NCI-H187 treated with DMSO at 0.1 percent for 48 hours (cell line): Measurements from ENCODE around the gene SETD1B.

Source experiments
- DNase-seq: peaks from one replicate; lab custom pipeline; 2025; lab: John Stamatoyannopoulos, UW

Gene SETD1B

GRCh38 chr12:121807642-121808347 lies 4.0 kb downstream of the SETD1B start:
- DNase-seq = no peak

- no peak for DNase-seq
These were observed 4.8 kb downstream of the SETD1B start for GRCh38 chr12:121808623-121809022.

DNA sequence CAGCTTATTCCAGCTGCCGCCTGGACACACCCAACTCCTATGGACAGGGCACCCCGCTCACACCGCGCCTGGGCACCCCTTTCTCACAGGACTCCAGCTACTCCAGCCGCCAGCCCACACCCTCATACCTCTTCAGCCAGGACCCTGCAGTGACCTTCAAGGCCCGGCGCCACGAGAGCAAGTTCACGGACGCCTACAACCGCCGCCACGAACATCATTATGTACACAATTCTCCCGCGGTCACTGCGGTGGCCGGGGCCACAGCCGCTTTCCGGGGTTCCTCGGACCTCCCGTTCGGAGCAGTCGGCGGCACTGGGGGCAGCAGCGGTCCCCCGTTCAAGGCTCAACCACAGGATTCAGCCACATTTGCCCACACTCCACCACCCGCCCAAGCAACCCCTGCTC lies 5.9 kb downstream of the SETD1B start:
- no peak for DNase-seq

DNA sequence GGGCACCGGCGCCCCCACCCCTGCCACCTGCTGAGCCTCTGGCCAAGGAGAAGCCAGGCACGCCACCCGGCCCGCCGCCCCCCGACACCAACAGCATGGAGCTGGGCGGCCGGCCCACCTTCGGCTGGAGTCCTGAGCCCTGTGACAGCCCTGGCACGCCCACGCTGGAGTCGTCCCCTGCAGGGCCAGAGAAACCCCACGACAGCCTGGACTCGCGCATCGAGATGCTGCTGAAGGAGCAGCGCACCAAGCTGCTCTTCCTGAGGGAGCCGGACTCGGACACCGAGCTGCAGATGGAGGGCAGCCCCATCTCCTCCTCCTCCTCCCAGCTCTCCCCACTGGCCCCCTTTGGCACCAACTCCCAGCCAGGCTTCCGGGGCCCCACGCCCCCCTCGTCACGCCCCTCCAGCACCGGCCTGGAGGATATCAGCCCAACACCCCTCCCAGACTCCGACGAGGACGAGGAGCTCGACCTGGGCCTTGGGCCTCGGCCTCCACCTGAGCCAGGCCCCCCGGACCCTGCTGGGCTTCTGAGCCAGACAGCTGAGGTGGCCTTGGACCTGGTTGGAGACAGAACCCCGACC lies 6.5 kb downstream of the SETD1B start:
- no peak for DNase-seq

DNA sequence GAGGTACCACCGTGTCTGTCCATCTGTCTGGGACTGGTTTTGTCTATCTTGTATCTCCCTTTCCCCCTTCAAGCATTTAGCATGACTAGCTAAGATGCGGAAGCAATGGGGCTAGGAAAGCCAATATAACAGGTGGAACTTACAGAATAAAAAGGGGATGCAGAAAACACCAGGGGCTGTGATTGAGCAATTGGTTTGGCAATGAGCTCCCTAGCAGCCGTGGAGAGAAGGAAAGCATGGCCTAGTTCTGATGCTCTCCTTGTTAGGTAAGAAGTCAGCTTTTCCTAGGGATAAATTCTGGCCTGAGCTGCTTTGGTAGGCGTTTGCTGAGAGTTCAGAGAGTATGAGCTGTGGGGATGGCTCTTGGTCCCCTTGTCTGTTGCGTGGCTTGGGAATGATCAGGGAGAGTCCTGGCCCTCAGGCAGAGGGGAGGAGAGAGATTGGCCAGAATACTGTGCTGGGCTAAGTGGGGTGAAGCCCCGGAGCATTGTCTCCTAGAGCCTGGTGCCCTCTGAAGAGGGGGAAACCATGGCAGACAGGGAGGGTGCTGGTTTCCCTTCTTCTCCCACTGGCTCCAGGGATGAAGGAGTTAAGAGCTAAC lies 7.1 kb downstream of the SETD1B start:
- DNase-seq = no peak

DNA sequence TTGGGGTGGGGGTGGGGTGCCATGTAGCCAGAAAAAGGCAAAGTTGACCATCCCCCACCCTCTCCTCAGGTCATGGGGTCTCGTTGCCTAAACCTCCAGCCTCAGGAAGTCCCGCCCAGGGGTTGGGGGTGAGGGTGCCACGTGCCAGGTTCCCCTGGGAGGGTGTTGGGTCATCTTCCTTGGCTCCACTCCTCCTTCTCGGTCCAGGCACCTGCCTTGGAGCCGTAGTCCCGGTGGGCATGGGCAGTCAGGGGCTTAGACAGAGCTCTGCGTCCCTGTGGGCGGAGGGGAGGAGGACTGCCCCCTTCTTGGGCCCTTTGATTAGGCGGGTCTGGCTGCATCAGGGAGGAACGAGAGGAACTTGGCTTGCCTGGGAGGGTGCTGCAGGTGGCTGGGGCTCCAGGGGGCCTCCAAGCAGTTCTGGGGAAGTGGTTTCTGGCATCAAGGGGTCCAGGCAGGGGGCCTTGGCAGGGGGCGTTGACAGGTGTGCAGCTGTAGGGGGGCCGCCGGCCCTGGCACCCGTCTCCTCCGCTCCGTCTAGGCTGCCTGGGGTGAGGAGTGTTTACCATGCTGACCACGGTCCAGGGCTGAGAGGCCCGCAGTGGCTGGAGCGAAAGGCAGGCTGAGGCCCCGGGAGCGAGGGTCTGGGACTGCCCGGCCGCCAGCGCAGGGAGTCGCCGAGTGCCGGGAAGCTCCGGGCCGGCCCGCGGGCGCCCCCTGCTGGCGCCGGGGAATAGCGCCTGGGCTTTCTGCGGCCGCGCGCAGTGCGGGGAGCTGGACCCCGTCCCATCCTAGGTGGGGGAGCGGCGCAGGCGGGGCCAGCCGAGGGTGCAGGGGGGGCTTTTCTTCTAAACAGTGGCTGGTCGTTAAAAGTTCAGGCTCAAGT lies 7.9 kb downstream of the SETD1B start:
- DNase-seq = no peak

DNA sequence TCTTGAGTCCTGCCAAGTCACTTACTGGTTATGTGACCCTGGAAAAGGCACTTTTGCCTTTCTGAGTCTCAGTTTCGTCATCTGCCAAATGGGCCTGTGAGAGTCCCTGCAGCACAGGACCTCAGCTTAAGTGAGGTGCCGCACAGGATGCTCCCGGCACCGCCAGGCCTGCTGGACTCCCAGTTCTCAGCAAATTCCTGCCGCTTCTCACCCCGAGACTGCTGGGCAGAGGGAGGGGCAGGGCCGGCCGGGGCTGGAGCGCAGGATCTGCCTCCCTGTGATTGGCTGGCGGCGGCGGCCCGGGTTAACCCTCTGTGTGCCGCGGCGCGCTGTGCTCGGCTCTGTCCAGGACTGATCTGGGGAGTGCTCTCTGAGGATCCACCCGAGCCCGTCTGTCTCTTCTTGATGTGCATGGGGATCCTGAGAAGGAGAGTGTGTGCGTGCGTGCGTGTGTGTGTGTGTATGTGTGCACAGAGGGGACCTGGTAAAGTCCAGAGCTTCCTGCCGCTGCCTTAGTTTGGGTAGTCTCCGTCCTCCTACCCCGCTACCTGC lies 8.6 kb downstream of the SETD1B start:
- no peak for DNase-seq

DNA sequence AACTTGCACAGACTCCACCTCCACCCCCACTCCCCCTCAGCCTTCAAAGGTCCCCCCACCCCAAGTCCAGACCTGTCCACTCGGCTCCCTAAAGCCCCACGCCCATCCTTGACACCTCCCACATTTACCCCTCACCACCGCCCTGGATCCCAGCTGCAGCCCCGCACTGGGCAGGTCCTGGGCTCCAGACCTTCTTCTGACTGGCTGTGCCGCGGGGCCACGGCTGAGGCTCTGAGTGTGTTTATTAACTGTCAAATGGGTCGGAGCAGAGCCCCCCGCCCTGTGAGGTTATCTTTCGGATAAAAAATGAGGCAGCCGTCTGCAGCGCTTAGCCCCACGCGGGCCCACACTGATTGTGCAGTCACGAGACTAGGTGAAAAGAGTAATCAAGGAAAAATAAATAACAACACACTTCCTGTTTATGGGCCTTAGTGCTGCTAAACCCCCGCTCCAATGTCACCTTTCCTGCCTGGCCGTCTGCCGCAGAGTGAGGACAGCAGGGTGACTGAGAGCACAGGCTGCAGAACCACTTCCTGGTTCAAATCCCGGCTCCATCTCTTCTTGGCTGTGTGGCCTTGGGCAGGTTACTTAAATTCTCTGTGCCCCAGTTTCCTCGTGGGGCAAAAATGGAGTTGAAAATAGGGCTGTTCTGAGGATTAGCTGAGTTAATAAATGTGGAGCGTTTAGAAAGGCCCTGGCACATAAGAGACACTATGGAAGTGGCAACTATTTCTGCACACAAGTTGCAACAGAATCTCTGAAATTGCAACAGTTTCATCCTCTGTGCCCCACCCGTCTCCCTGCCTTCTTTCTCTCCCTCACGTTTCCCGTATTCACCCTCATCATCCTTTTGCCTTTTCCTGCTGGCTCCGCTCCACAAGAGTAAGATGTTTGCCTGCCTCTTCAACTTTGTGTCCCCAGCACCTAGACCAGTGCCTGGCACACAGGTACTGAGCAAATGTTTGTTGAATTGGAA lies 9.4 kb downstream of the SETD1B start:
- DNase-seq = no peak

GRCh38 chr12:121813951-121814350 lies 10.1 kb downstream of the SETD1B start:
- no peak for DNase-seq

DNA sequence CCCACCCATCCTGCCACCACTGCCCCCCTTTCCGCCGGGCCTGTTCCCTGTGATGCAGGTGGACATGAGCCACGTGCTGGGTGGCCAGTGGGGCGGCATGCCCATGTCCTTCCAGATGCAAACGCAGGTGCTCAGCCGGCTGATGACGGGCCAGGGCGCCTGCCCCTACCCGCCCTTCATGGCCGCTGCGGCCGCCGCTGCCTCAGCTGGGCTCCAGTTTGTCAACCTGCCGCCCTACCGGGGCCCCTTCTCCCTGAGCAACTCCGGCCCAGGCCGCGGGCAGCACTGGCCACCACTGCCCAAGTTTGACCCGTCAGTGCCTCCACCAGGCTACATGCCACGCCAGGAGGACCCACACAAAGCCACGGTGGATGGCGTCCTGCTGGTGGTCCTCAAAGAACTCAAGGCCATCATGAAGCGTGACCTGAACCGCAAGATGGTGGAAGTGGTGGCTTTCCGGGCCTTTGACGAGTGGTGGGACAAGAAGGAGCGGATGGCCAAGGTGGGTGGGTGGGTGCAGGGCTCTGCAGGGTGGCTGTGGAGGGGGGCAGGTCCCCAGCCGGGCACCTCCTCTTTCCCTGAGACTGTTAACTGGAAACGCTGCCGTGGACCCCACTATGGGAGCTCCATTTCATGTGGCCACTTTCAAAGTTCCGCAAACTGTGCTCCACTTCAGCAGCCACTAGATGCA lies 10.8 kb downstream of the SETD1B start:
- no peak for DNase-seq

DNA sequence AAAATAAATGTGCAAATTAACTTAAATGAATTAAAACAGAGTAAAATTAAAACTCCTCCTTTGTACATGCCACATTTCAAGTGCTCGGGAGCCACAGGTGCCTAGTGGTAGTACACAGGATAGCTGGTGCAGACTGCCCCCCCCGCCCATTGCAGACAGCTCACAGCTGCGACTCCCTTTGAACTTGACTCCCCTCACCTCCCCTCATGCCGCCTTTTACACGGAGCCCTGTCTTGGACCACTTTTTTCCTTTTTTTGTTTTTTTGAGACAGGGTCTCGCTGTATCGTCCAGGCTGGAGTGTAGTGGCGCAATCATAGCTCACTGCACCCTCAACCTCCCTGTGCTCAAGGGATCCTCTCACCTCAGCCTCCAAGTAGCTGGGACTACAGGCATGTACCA lies 11.5 kb downstream of the SETD1B start:
- DNase-seq = no peak

DNA sequence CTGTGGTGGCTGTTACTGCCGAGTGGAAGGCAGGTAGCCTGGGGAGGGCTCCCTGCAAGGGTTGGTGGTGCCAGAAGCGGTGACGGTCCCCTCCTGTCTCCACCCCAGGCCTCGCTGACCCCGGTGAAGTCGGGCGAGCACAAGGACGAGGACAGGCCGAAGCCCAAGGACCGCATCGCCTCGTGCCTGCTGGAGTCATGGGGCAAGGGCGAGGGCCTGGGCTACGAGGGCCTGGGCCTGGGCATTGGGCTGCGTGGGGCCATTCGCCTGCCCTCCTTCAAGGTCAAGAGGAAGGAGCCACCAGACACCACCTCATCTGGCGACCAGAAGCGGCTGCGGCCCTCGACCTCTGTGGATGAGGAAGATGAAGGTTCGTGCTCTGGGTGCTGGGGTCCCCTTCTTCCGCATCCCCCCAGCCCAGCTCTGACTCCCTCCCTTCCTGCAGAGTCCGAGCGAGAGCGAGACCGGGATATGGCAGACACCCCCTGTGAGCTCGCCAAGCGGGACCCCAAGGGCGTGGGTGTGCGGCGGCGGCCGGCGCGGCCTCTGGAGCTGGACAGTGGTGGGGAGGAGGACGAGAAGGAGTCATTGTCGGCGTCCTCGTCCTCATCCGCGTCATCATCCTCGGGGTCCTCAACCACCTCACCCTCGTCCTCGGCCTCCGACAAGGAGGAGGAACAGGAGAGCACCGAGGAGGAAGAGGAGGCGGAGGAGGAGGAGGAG lies 13.3 kb downstream of the SETD1B start:
- DNase-seq = no peak

DNA sequence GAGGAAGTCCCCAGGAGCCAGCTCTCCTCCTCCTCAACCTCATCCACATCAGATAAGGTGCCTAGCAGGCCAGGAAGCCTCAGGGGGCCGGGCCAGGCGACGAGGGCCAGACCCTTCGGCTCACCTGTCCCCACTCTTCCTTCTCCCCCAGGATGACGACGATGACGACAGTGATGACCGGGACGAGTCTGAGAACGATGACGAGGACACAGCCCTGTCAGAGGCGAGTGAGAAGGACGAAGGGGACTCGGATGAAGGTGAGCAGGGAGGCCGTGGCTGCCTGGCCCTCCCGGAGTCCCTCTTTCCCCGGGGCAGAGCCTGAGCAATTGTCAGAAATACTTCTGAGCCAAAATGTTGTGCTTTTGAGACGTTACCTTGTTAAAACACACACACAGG lies 13.8 kb downstream of the SETD1B start:
- no peak for DNase-seq

GRCh38 chr12:121819212-121819949 lies 15.6 kb downstream of the SETD1B start:
- DNase-seq = no peak

- DNase-seq = no peak
These were observed 16.2 kb downstream of the SETD1B start for GRCh38 chr12:121820056-121820455.

GRCh38 chr12:121822393-121823100 lies 18.7 kb downstream of the SETD1B start:
- no peak for DNase-seq

DNA sequence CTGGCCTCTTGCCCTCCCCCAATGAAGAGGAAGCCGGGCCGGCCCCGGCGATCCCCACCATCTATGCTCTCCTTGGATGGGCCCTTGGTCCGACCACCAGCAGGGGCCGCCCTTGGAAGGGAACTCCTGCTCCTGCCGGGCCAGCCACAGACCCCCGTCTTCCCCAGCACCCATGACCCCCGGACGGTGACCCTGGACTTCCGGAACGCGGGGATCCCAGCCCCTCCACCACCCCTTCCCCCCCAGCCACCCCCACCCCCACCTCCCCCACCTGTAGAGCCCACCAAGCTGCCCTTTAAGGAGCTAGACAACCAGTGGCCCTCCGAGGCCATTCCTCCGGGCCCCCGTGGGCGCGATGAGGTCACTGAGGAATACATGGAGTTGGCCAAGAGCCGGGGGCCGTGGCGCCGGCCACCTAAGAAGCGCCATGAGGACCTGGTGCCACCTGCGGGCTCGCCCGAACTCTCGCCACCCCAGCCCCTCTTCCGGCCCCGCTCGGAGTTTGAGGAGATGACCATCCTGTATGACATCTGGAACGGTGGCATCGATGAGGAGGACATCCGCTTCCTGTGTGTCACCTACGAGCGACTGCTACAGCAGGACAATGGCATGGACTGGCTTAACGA lies 19.4 kb downstream of the SETD1B start:
- no peak for DNase-seq

DNA sequence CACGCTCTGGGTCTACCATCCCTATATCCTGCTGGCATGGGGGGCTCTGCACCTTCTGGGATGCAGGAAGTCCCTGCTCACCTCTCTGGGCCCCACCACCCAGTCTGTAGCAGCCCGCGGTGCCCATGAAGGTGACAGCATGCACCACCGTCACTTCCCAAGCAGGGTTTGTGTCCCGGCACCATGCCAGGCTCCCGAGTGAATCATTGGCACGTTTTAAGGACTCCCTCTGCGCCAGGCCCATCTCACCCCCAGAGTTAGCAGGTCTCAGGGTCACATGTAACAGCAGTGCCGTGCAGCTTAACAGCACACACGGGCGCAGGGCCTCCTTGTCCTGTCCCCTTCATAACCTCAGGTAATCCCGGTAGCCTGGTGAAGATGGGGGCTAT lies 19.9 kb downstream of the SETD1B start:
- no peak for DNase-seq
